Bronchial epithelial cell (primary cell): Measurements from ENCODE around the gene TXK. TPM values are rescaled to one million over a fixed set of nuclear protein-coding genes. Genes with fewer than 3 reads are reported as not detected.

Experiments
- DNase-seq: peaks from one replicate; pipeline ENCODE4 v3.0.0-alpha.2; 2010; ENCODE audit warnings: low read depth
- FAIRE-seq: peaks from 2 replicates; lab custom pipeline; 2011; peaks lifted over from hg19 to GRCh38; lab: Jason Lieb, UNC
- H3K27me3 ChIP-seq: 2 replicates; pipeline ENCODE4 v1.5.1; 2011; ENCODE audit warnings: low read length; ENCODE audit not compliant: control insufficient read depth, insufficient read depth
- H3K36me3 ChIP-seq: 2 replicates; pipeline ENCODE4 v1.5.1; 2011; ENCODE audit warnings: low read length; ENCODE audit not compliant: control insufficient read depth, insufficient read depth
- H3K4me3 ChIP-seq: 2 replicates; pipeline ENCODE4 v1.5.1; 2011; ENCODE audit warnings: mild to moderate bottlenecking, low read depth, low read length, control low read depth
- CTCF ChIP-seq: IDR thresholded peaks from 2 replicates; pipeline ENCODE4 v1.5.1; 2011; ENCODE audit warnings: mild to moderate bottlenecking, moderate library complexity, low read length, control low read depth, inconsistent platforms; ENCODE audit not compliant: insufficient read depth, severe bottlenecking
- total RNA-seq: library from RNA; depleted of rRNA; stranded (reverse); fragments of >200 nt; gene quantifications from 2 replicates; pipeline ENCODE4 v1.2.1, GENCODE V29; 2014

The TXK gene
- total RNA-seq, 1 donor from 2014 or later: under 0.01 TPM

GRCh38 chr4:48137846-48138245 is 3.8 kb upstream of the TXK start:
- TF ChIP-seq CTCF: no peak
- no peak overlapping the region for H3K4me3 ChIP-seq
- DNase-seq (no peak), FAIRE-seq (no peak)
- no peaks in the 10 kb centered on the region for H3K27me3 ChIP-seq
- H3K36me3 ChIP-seq: no peaks in the 10 kb centered on the region

GRCh38 chr4:48133669-48134068 is 381 bp downstream of the TXK start:
- no peak overlapping the region for H3K4me3 ChIP-seq
- H3K27me3 ChIP-seq: no peaks in the 10 kb centered on the region
- DNase-seq (no peak), FAIRE-seq (no peak)
- no peaks in the 10 kb centered on the region for H3K36me3 ChIP-seq
- no peak for TF ChIP-seq CTCF

- H3K4me3 ChIP-seq: no peak overlapping the region
- DNase-seq: no peak
- TF ChIP-seq CTCF: no peak
- no peak for FAIRE-seq
- no peaks in the 10 kb centered on the region for H3K36me3 ChIP-seq
- H3K27me3 ChIP-seq: no peaks in the 10 kb centered on the region
These were observed 2.3 kb downstream of the TXK start for GRCh38 chr4:48131736-48132135.

- H3K4me3 ChIP-seq: no peak overlapping the region
- no peaks in the 10 kb centered on the region for H3K36me3 ChIP-seq
- DNase-seq: no peak
- no peaks in the 10 kb centered on the region for H3K27me3 ChIP-seq
- no peak for FAIRE-seq
- TF ChIP-seq CTCF: no peak
These were observed 4.0 kb downstream of the TXK start for GRCh38 chr4:48130100-48130499.

GRCh38 chr4:48129307-48130014 is 4.6 kb downstream of the TXK start:
- TF ChIP-seq CTCF: no peak
- Histone ChIP-seq H3K36me3 (no peaks in the 10 kb centered on the region), H3K27me3 (no peaks in the 10 kb centered on the region), H3K4me3 (no peak overlapping the region)
- FAIRE-seq (no peak), DNase-seq (no peak)
